HK-2 (cell line): ENCODE results near the gene ARPC1B.
"Not testable (repeated sequence)": the region's sequence is repeated elsewhere in the genome, so short reads cannot be mapped to it uniquely, and the experiment has no call there.

Experiments used
- DNase-seq: peaks from one replicate; pipeline ENCODE4 v3.0.0-alpha.2; 2018; ENCODE audit not compliant: unreplicated experiment

ARPC1B gene

GRCh38 chr7:99368750-99369389, 5.7 kb upstream of the ARPC1B start:
- no peak for DNase-seq

- no peak for DNase-seq
Measured at GRCh38 chr7:99369767-99370391, 4.7 kb upstream of the ARPC1B start.

- peak; percentile 69 for DNase-seq
Measured at GRCh38 chr7:99371376-99371920, 3.1 kb upstream of the ARPC1B start.

GRCh38 chr7:99372275-99373090, 2.0 kb upstream of the ARPC1B start:
- peak; percentile 65 for DNase-seq

GRCh38 chr7:99373091-99374066, 1.2 kb upstream of the ARPC1B start:
- DNase-seq: no peak

GRCh38 chr7:99375070-99375807, 709 bp downstream of the ARPC1B start:
- peak; percentile 85 for DNase-seq

- DNase-seq: peak; percentile 74
Measured at GRCh38 chr7:99379043-99379577, 4.6 kb downstream of the ARPC1B start.

- not testable (repeated sequence) for DNase-seq
Measured at GRCh38 chr7:99379693-99380031, 5.1 kb downstream of the ARPC1B start.

- peak; percentile 84 for DNase-seq
Measured at GRCh38 chr7:99380032-99380822, 5.7 kb downstream of the ARPC1B start.

- peak; percentile 85 for DNase-seq
Measured at GRCh38 chr7:99380823-99381663, 6.5 kb downstream of the ARPC1B start.

- no peak for DNase-seq
Measured at GRCh38 chr7:99381664-99382075, 7.1 kb downstream of the ARPC1B start.

- DNase-seq: no peak
Measured at GRCh38 chr7:99383203-99383602, 8.7 kb downstream of the ARPC1B start.

GRCh38 chr7:99383791-99384370, 9.4 kb downstream of the ARPC1B start:
- DNase-seq: no peak

GRCh38 chr7:99384523-99384922, 10.0 kb downstream of the ARPC1B start:
- no peak for DNase-seq

- DNase-seq: no peak
Measured at GRCh38 chr7:99385564-99385963, 11.0 kb downstream of the ARPC1B start.

- no peak for DNase-seq
Measured at GRCh38 chr7:99386584-99387238, 12.2 kb downstream of the ARPC1B start.

- DNase-seq: not testable (repeated sequence)
Measured at GRCh38 chr7:99387239-99387635, 12.7 kb downstream of the ARPC1B start.

GRCh38 chr7:99387912-99388311, 13.4 kb downstream of the ARPC1B start:
- DNase-seq: no peak
